GM12875 (cell line): ENCODE measurements around the gene ZNF548.
A peak's percentile ranks its signal among the peaks of the same experiment; 100 is the strongest.

Source experiments
- H3K4me3 ChIP-seq: one replicate; pipeline ENCODE4 v1.5.1; 2011; ENCODE audit warnings: low read depth, low read length, control low read depth
- TF ChIP-seq, protein P1 (sequence below): IDR thresholded peaks from 2 replicates; pipeline ENCODE4 v1.5.1; 2011; ENCODE audit warnings: low read depth, mild to moderate bottlenecking, control low read depth, inconsistent platforms, low read length, moderate library complexity, borderline replicate concordance; ENCODE audit not compliant: insufficient read depth

ZNF548 gene

GRCh38 chr19:57403737-57404563 lies 14.3 kb downstream of the ZNF548 start:
- TF ChIP-seq, protein P1, sequence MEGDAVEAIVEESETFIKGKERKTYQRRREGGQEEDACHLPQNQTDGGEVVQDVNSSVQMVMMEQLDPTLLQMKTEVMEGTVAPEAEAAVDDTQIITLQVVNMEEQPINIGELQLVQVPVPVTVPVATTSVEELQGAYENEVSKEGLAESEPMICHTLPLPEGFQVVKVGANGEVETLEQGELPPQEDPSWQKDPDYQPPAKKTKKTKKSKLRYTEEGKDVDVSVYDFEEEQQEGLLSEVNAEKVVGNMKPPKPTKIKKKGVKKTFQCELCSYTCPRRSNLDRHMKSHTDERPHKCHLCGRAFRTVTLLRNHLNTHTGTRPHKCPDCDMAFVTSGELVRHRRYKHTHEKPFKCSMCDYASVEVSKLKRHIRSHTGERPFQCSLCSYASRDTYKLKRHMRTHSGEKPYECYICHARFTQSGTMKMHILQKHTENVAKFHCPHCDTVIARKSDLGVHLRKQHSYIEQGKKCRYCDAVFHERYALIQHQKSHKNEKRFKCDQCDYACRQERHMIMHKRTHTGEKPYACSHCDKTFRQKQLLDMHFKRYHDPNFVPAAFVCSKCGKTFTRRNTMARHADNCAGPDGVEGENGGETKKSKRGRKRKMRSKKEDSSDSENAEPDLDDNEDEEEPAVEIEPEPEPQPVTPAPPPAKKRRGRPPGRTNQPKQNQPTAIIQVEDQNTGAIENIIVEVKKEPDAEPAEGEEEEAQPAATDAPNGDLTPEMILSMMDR = no peak
- no peak overlapping the region for H3K4me3 ChIP-seq

GRCh38 chr19:57406516-57407123 lies 17.0 kb downstream of the ZNF548 start:
- TF ChIP-seq, protein P1 = peak; percentile 71

DNA sequence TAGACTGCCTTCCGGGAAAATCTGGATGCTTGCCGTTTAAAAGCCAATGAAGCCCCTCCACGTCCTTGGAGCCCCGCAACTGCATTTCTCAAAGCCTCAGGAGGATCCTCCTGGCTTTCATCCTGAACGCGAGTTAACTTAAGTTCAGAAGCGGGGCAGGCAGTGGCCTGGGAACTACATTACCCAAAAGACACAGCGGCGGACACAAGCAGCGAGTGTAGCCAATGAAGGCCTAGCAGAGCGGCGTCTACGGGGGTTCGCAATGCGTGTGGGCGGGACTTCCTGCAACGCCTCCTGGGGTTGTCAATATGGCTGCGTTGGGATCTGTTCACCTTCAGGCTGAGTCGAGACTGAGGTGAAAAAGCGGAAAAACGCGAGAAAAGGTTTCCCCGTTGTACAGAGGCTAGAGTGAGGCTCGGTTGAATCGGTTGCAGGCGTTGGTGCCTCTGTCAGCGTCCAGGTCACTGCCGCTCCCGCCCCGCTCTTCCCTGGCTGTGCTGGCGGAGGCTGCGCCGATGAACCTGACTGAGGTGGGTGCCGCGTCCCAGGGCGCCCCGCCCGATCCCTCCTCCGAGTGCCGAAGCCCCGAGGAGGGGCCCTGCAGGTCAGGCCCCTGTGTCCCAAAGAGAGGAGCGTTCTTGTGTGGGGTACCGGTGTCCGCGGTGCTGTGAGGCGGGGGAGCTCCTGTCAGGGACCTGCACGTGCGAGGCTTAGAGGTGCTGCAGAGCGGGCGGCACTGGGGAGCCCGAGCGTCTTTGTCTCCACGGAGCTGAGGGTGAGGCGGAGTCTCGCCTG lies 21.4 kb downstream of the ZNF548 start, which contains the start of gene ZNF17:
TSS of gene ZNF17 (plus strand) at position 285 of the 795 bp plus-strand sequence. CDS start 2,455 bp downstream, outside the sequence.
- peak within 1 kb of the TSS; percentile 71 for H3K4me3 ChIP-seq
- TF ChIP-seq, protein P1 = no peak

More at GRCh38 chr19:57406516-57407123, 17.0 kb downstream of the ZNF548 start:
- H3K4me3 ChIP-seq = no peak overlapping the region

GRCh38 chr19:57419439-57419838 lies 29.8 kb downstream of the ZNF548 start:
- TF ChIP-seq, protein P1 = no peak
- no peak overlapping the region for H3K4me3 ChIP-seq

GRCh38 chr19:57421037-57421436 lies 31.4 kb downstream of the ZNF548 start:
- H3K4me3 ChIP-seq = no peak overlapping the region
- TF ChIP-seq, protein P1 = no peak

DNA sequence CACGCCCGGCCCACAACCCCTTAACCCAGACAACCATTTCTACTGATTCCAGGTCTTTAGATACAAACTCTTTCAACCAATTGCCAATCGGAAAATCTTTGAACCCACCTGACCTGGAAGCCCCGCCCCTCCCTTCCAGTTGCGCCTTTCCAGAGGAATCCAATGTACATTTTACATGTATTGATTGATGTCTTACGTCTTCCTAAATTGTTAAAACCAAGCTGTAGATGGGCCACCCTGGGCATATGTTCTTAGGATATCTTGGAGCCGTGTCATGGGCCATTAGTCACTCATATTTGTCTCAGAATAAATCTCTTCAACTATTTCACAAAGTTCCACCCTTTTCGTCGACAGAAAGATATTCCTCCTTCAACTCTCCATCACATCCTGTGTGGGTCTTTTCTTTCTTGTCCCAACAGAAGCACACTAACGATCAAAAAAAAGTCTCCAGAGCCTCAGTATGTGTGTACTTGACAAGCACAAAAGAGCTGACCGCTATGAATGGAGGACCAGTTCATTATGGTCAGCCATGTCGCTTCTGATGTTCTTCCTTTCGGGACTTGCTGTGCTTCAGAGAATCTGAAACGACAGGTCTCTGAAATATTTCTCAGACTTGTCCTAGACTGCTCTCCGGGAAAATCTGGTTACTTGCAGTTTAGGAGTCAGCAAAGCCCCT lies 44.9 kb downstream of the ZNF548 start:
- H3K4me3 ChIP-seq = peak overlapping the region; percentile 87
- TF ChIP-seq, protein P1 = no peak
